Right cardiac atrium (tissue), 5 donors: ENCODE data around the gene AADACL4. TPM values are rescaled to one million over a fixed set of nuclear protein-coding genes. Genes with fewer than 3 reads are reported as not detected.
A peak's percentile ranks its signal among the peaks of the same experiment; 100 is the strongest.

Source experiments
- ATAC-seq, 2 donors: fragments of 200-7000 bp; cut with Tn5 transposase; one replicate each; pipeline versions ENCODE4 v1.8.0 to v1.9.1; 2020; ENCODE audit warnings: moderate library complexity in 2 of 2, mild to moderate bottlenecking in 1 of 2
- DNase-seq, 3 donors: peaks; one replicate each; pipeline ENCODE4 v3.0.0-alpha.2; 2020
- H3K27ac ChIP-seq: one replicate; pipeline ENCODE4 v1.5.1; 2013; ENCODE audit warnings: mild to moderate bottlenecking, low read length, control low read depth, moderate library complexity
- H3K27me3 ChIP-seq: one replicate; pipeline ENCODE4 v1.6.1; 2013; ENCODE audit not compliant: control insufficient read depth, insufficient read depth
- H3K4me1 ChIP-seq: one replicate; pipeline ENCODE4 v1.6.1; 2013; ENCODE audit warnings: low read length; ENCODE audit not compliant: control insufficient read depth, insufficient read depth
- H3K4me3 ChIP-seq: one replicate; pipeline ENCODE4 v1.5.1; 2013; ENCODE audit warnings: low read length, control low read depth
- H3K9me3 ChIP-seq: one replicate; pipeline ENCODE4 v1.6.1; 2013; ENCODE audit warnings: low read length; ENCODE audit not compliant: control insufficient read depth
- WGBS: extraction: QIAGEN DNeasy Blood & Tissue Kit; methylation state at CpG from one replicate; pipeline ENCODE4 v1.1.7; 2013; 5-methylcytosine and 5-hydroxymethylcytosine counted together
- intact Hi-C, 4 donors: fragments of 100-400 bp; cut with DNase I; formaldehyde crosslinking; loops; one replicate each; pipeline versions ENCODE4 v1.11.0 to v1.14.0; 2022 to 2023
- polyA plus RNA-seq: library from polyadenylated mRNA; stranded (reverse); fragments of 200-250 nt; gene quantifications from one replicate; pipeline ENCODE4 v1.2.3, GENCODE V29; 2013
- total RNA-seq, 4 donors: library from RNA; stranded (reverse); fragmentation: NEBNext Ultra II Directional; extraction: Animal tissue kit (Norgen Biotek cat#: 25700); gene quantifications; one replicate each; pipeline ENCODE4 v1.2.1, GENCODE V29; 2021
- donor health status: healthy with polysubstance abuse.
- donor health status: DM: no; HTN: yes; CAD: no.
- donor health status: DM: no; HTN: no; CAD: no.
- donor health status: DM: no; HTN: yes; CAD: no; lungs with severe emphysema.
- donor health status: DM: yes; HTN: yes; CAD: no.

The AADACL4 gene
- total and polyA plus RNA-seq, 5 donors: not detected

- Histone ChIP-seq H3K27ac (no peak overlapping the region), H3K9me3 (no peaks in the 10 kb centered on the region), H3K27me3 (no peaks in the 10 kb centered on the region), H3K4me3 (no peak overlapping the region), H3K4me1 (peaks cover 3% of the 10 kb centered on the region)
- 65% methylated on average over 6 of the region's 6 CpGs for WGBS
- DNase-seq (no peak), ATAC-seq (no peak)
- intact Hi-C loops: no loop called here
Observed at GRCh38 chr1:12630946-12631530, 12.8 kb upstream of the AADACL4 start.

GRCh38 chr1:12631571-12631970 lies 12.3 kb upstream of the AADACL4 start:
- Histone ChIP-seq H3K27ac (no peak overlapping the region), H3K4me3 (no peak overlapping the region), H3K4me1 (peaks cover 4% of the 10 kb centered on the region), H3K9me3 (no peaks in the 10 kb centered on the region), H3K27me3 (no peaks in the 10 kb centered on the region)
- 97% methylated on average over 8 of the region's 8 CpGs for whole genome bisulfite sequencing
- ATAC-seq: no peak
- no peak for DNase-seq
- intact Hi-C loops: no loop called here

GRCh38 chr1:12634156-12634555 lies 9.7 kb upstream of the AADACL4 start:
- H3K4me1 ChIP-seq: peaks cover 4% of the 10 kb centered on the region
- no peaks in the 10 kb centered on the region for H3K9me3 ChIP-seq
- WGBS: 30% methylated on average over 8 of the region's 8 CpGs
- H3K27ac ChIP-seq: peak overlapping the region; percentile 22
- DNase-seq (no peak), ATAC-seq (no peak)
- intact Hi-C loops: no loop called here
- H3K27me3 ChIP-seq: no peaks in the 10 kb centered on the region
- H3K4me3 ChIP-seq: no peak overlapping the region

GRCh38 chr1:12634696-12635202 lies 9.1 kb upstream of the AADACL4 start:
- no peak for ATAC-seq
- Histone ChIP-seq H3K27me3 (no peaks in the 10 kb centered on the region), H3K9me3 (no peaks in the 10 kb centered on the region), H3K27ac (peak overlapping the region; percentile 50), H3K4me1 (peaks cover 4% of the 10 kb centered on the region), H3K4me3 (no peak overlapping the region)
- 68% methylated on average over 18 of the region's 18 CpGs for WGBS
- intact Hi-C loops: no loop called here
- peak in 1 of 3 donors; percentile 44 for DNase-seq

DNA sequence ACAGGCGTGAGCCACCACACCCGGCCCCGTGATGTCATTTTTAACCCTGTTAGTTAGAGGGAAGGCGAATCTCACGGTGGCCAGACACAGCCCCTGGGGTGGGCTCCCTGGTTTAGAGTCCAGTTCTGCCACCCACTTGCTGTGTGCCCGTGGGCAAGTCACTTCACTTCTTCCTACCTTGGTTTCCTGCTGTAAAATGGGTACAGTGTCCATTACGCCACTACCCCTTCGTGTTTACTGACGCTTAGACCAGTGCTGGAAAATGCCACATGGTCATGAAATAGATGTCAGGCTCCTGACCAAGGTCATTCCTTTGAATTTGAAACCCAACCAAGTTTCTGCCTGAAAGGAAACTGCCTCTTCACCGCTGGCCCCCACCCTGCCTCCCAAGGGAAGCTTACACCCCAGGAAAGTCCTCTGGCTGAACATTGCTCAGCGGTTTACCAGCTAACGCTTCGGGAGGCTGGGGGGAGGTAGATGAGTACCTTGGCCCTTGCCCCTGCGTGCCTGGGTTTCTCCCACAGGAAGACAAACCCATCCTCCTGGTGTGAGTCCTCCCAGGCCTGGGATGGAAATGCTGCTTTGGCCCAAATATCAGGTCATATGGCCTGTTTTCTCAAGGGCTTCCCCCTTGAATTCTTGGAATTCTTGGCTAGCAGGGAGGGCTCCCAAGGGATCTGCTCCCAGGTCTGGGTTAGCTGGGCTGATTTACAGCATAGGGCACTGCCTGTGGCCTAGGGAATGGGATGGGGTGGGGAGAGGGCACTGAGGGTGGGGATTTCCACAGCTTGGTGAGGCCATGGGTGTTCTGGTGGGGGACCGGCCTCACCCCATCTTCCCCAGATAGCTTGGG lies 7.6 kb upstream of the AADACL4 start:
- WGBS: 63% methylated on average over 15 of the region's 15 CpGs
- peak; percentile 77 to 93 for ATAC-seq
- intact Hi-C loops: no loop called here
- no peaks in the 10 kb centered on the region for H3K9me3 ChIP-seq
- H3K4me1 ChIP-seq: peaks cover 4% of the 10 kb centered on the region
- no peak overlapping the region for H3K4me3 ChIP-seq
- peak; percentile 66 to 79 (median 75) for DNase-seq
- H3K27ac ChIP-seq: peak overlapping the region; percentile 88
- H3K27me3 ChIP-seq: no peaks in the 10 kb centered on the region

DNA sequence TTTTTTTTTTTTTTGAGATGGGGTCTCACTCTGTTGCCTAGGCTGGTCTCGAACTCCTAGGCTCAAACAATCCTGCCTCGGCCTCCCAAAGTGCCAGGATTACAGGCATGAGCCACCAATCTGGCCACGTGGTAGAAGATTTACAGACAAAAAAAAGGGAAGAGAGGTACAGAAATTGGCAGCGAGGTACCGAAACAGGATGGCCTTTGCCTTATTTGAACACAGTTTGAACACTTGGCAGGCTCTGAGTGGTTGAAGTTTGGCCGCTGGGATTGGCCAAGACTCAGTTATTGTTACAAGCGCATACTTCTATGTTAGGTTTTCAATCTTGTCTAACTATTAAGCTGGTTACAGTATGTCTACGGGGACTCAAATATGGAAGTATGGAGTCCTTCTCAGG lies 6.2 kb upstream of the AADACL4 start:
- no peaks in the 10 kb centered on the region for H3K9me3 ChIP-seq
- no peaks in the 10 kb centered on the region for H3K27me3 ChIP-seq
- ATAC-seq (no peak), DNase-seq (no peak)
- H3K4me3 ChIP-seq: no peak overlapping the region
- 85% methylated on average over 8 of the region's 8 CpGs for WGBS
- peaks cover 4% of the 10 kb centered on the region for H3K4me1 ChIP-seq
- intact Hi-C loops: no loop called here
- no peak overlapping the region for H3K27ac ChIP-seq

DNA sequence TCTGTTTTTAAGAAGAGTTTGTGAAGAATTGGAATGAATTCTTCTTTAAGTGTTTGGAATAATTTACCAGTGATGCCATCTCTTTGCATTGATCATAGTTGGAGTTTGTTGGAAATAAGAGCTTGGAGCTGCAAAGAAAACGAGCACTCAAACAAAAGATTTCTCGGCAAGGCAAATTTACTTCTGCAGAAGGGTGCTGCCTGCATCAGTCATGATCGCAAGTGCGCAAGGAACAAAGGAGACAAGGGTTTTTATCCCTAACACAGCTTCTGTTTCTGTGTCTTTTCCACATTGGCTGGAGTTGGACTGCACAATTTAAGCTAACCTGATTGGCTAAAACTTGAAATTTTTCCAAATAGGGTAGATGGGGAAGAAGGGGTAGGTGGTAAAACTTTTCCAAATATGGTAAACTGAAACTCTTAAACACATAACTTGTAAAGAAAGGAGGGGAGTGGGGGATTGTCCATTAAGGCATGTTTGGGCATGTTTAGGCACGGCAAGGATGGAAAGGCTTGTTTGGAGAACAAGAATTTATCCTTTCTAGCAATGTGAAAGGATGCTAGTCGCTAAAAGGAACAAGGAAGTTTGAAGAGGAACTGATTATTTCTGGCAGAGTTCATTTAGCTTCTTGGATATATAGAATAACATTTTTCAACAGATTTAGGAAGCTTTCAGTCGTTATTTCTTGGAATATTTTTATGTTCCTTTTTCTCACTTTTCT lies 3.5 kb upstream of the AADACL4 start:
- H3K4me3 ChIP-seq: no peak overlapping the region
- WGBS: 90% methylated on average over 7 of the region's 7 CpGs
- no peaks in the 10 kb centered on the region for H3K9me3 ChIP-seq
- peaks cover 2% of the 10 kb centered on the region for H3K4me1 ChIP-seq
- DNase-seq (no peak), ATAC-seq (no peak)
- intact Hi-C loops: no loop called here
- no peaks in the 10 kb centered on the region for H3K27me3 ChIP-seq
- no peak overlapping the region for H3K27ac ChIP-seq

DNA sequence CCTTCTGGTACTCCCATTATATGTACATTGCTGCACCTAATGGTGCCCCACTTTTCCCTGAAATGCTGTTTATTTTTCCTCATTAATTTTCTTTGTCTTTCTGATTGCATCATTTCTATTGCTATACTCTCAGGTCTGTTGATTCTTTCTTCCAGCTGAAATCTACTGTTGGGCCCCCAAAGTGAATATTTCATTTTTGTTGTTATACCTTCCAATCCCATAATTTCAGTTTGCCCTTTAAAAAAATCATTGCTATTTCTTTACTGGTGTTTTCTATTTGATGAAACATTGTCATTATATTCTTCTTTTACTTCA lies 3.0 kb upstream of the AADACL4 start:
- intact Hi-C loops: no loop called here
- DNase-seq (no peak), ATAC-seq (no peak)
- Histone ChIP-seq H3K27ac (no peak overlapping the region), H3K9me3 (no peaks in the 10 kb centered on the region), H3K4me3 (no peak overlapping the region), H3K4me1 (peaks cover 2% of the 10 kb centered on the region), H3K27me3 (no peaks in the 10 kb centered on the region)

GRCh38 chr1:12643079-12643478 lies 806 bp upstream of the AADACL4 start:
- no peak for DNase-seq
- H3K9me3 ChIP-seq: no peaks in the 10 kb centered on the region
- no peaks in the 10 kb centered on the region for H3K27me3 ChIP-seq
- no peak for ATAC-seq
- no peaks in the 10 kb centered on the region for H3K4me1 ChIP-seq
- H3K27ac ChIP-seq: no peak overlapping the region
- no peak overlapping the region for H3K4me3 ChIP-seq
- intact Hi-C loops: no loop called here
- 95% methylated on average over 2 of the region's 2 CpGs for WGBS

- Histone ChIP-seq H3K4me1 (no peaks in the 10 kb centered on the region), H3K4me3 (no peak overlapping the region), H3K27me3 (no peaks in the 10 kb centered on the region), H3K9me3 (no peaks in the 10 kb centered on the region), H3K27ac (no peak overlapping the region)
- ATAC-seq (no peak), DNase-seq (no peak)
- intact Hi-C loops: no loop called here
- 86% methylated on average over 2 of the region's 2 CpGs for WGBS
Observed at GRCh38 chr1:12644237-12644636, 352 bp downstream of the AADACL4 start.

DNA sequence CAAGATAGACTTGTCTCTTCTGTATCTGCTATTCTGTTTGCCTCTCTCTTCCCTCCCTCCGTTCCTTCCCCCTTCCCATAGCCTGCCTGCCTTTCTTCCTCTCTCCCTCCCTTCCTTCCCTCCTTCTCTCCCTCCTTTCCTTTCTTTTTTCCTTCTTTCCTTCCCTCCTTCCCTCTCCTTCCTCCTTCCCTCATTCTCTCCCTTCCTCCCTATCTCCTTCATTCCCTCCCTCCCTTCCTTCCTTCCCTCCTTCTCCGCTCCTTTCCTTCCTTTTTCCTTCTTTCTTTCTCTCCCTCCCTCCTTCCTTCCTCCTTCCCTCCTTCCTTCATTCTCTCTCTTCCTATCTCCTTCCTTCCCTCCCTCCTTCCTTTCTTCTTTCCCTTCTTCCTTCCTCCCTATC lies 944 bp downstream of the AADACL4 start:
- no peaks in the 10 kb centered on the region for H3K9me3 ChIP-seq
- no peak overlapping the region for H3K4me3 ChIP-seq
- no peak overlapping the region for H3K27ac ChIP-seq
- intact Hi-C loops: no loop called here
- H3K4me1 ChIP-seq: no peaks in the 10 kb centered on the region
- ATAC-seq (no peak), DNase-seq (no peak)
- 83% methylated on average over 2 of the region's 2 CpGs for WGBS
- H3K27me3 ChIP-seq: no peaks in the 10 kb centered on the region
